Caco-2 (cell line): Measurements from ENCODE around the gene DOCK3. TPM values are rescaled to one million over a fixed set of nuclear protein-coding genes. Genes with fewer than 3 reads are reported as not detected.

Source experiments
- BruUV-seq: library from RNA; stranded (reverse); fragments of 400-500 nt; replicated peaks from 2 replicates; lab custom pipeline; 2021; lab: Mats Ljungman, UMichigan
- CTCF ChIA-PET: fragments of 300-600 bp; sonication (Branson Sonifier 250); formaldehyde crosslinking; loops from one replicate; lab custom pipeline; 2022; ENCODE audit warnings: antibody characterized with exemption; lab: Charles Lee
- POLR2A ChIA-PET: fragments of 300-600 bp; sonication (Branson Sonifier 250); formaldehyde crosslinking; loops from one replicate; lab custom pipeline; 2022; ENCODE audit warnings: antibody characterized with exemption; lab: Charles Lee
- DNase-seq, 2 experiments: peaks; one replicate each; pipeline versions ENCODE4 v3.0.0 to v3.0.0-alpha.2; 2020 to 2022
- H3K27me3 ChIP-seq: replicated peaks from 2 replicates; pipeline ENCODE4 v1.6.0; 2011; ENCODE audit warnings: low read length; ENCODE audit not compliant: control insufficient read depth, insufficient read depth
- H3K36me3 ChIP-seq: 2 replicates; pipeline ENCODE4 v1.5.1; 2011; ENCODE audit warnings: low read length; ENCODE audit not compliant: control insufficient read depth, insufficient read depth
- H3K4me1 ChIP-seq: fragments of 250-450 bp; sonication (Bioruptor Pico); 2 replicates; pipeline ENCODE4 v1.5.1; 2020; ENCODE audit warnings: mild to moderate bottlenecking
- H3K4me3 ChIP-seq: 2 replicates; pipeline ENCODE4 v1.5.1; 2011; ENCODE audit warnings: low read depth, mild to moderate bottlenecking, control low read depth, low read length
- H3K9me3 ChIP-seq: fragments of 250-450 bp; sonication (Bioruptor Pico); 2 replicates; pipeline ENCODE4 v1.5.1; 2020; ENCODE audit warnings: mild to moderate bottlenecking, moderate library complexity
- H3K27ac Mint-ChIP-seq: one replicate; pipeline ENCODE4 v1.8.0; 2022; ENCODE audit warnings: mixed read lengths; ENCODE audit not compliant: unreplicated experiment
- H3K27me3 Mint-ChIP-seq: one replicate; pipeline ENCODE4 v1.8.0; 2022; ENCODE audit warnings: mixed read lengths; ENCODE audit not compliant: insufficient read depth, unreplicated experiment
- H3K36me3 Mint-ChIP-seq: one replicate; pipeline ENCODE4 v1.8.0; 2022; ENCODE audit warnings: mild to moderate bottlenecking, mixed read lengths; ENCODE audit not compliant: insufficient read depth, unreplicated experiment
- H3K4me1 Mint-ChIP-seq: one replicate; pipeline ENCODE4 v1.8.0; 2022; ENCODE audit warnings: low read depth, mixed read lengths; ENCODE audit not compliant: unreplicated experiment
- H3K4me3 Mint-ChIP-seq: one replicate; pipeline ENCODE4 v1.8.0; 2022; ENCODE audit warnings: mild to moderate bottlenecking, moderate library complexity, mixed read lengths; ENCODE audit not compliant: unreplicated experiment
- H3K9me3 Mint-ChIP-seq: one replicate; pipeline ENCODE4 v1.8.0; 2022; ENCODE audit warnings: mixed read lengths; ENCODE audit not compliant: unreplicated experiment
- intact Hi-C: fragments of 100-400 bp; cut with micrococcal nuclease; formaldehyde crosslinking; loops from one replicate; pipeline ENCODE4 v1.10.0; 2022; ENCODE audit not compliant: unreplicated experiment
- total RNA-seq: library from RNA; stranded (reverse); gene quantifications from 2 replicates; pipeline ENCODE4 v1.2.3, GENCODE V29; 2022
- TF ChIP-seq, protein P1 (sequence below), 2 experiments: fragments of 200-600 bp in 1 of 2; IDR thresholded peaks; 1 replicate in 1 of 2; 2 replicates in 1 of 2; pipeline versions ENCODE4 v1.5.1 to v1.8.0; 2011 to 2022; ENCODE audit warnings: antibody characterized with exemption in 1 of 2, control low read depth in 1 of 2, inconsistent platforms in 1 of 2, low read depth in 1 of 2, low read length in 1 of 2, mild to moderate bottlenecking in 1 of 2, moderate library complexity in 1 of 2; ENCODE audit not compliant: insufficient read depth in 1 of 2, severe bottlenecking in 1 of 2, unreplicated experiment in 1 of 2

DOCK3 gene
- total RNA-seq, 1 experiment from 2014 or later: 0.05 TPM

DNA sequence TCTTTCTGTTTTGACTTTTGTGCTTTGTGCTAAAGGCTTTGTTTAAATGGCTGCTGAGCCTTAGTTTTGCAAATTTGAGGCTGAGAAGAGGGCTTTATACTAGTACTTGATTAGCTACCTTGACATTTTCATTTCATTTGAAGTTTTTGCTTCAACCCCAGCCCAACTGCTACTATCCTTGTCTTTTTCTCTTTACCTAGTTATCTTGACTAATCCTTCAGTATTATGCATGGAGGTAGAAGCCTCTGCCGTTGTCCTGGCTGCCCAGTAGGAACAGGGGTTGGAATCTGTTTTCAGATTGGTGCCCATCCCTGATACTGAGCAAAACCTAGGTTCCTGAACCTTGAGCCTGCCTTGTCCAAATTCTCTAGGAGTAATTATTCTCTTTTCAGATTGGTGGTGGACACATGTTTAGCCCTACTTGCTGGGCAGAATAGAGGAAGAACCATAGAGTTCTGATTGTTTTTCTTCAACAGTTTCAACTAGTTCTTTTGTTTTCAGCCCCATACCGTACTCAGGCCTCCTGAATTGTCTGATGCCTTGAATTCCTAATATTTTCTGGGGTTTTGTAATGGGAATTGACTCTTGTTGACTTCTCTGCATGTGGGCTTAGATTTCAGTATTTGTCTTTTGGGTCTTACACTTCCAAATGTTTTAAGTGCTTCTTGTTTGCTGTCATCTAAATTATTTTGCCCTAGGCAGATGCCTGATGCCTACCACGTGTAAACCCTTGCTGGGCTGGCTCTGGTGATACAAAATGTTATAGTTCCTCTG lies 143.2 kb downstream of the DOCK3 start:
- Histone ChIP-seq H3K9me3 (no peaks in the 10 kb centered on the region), H3K4me1 (peaks cover 7% of the 10 kb centered on the region; the same call in 1 of the 2 replicates), H3K27me3 (no peaks in the 10 kb centered on the region), H3K36me3 (no peaks in the 10 kb centered on the region), H3K4me3 (no peak overlapping the region)
- ChIA-PET CTCF (interaction anchor here (0.7 kb wide), 1 partner anchor 857 kb away, joined by 3 read pairs; no protein-coding TSS in a partner anchor), POLR2A (no interaction called here)
- no peak overlapping the region for H3K27ac Mint-ChIP-seq
- intact Hi-C loops: no loop called here
- H3K36me3 Mint-ChIP-seq: no peaks in the 10 kb centered on the region
- H3K4me3 Mint-ChIP-seq: no peak overlapping the region
- no peak for DNase-seq
- no peaks in the 10 kb centered on the region for H3K4me1 Mint-ChIP-seq
- no peaks in the 10 kb centered on the region for H3K9me3 Mint-ChIP-seq
- H3K27me3 Mint-ChIP-seq: no peaks in the 10 kb centered on the region
- no TSS peak for BruUV-seq
- TF ChIP-seq, protein P1, sequence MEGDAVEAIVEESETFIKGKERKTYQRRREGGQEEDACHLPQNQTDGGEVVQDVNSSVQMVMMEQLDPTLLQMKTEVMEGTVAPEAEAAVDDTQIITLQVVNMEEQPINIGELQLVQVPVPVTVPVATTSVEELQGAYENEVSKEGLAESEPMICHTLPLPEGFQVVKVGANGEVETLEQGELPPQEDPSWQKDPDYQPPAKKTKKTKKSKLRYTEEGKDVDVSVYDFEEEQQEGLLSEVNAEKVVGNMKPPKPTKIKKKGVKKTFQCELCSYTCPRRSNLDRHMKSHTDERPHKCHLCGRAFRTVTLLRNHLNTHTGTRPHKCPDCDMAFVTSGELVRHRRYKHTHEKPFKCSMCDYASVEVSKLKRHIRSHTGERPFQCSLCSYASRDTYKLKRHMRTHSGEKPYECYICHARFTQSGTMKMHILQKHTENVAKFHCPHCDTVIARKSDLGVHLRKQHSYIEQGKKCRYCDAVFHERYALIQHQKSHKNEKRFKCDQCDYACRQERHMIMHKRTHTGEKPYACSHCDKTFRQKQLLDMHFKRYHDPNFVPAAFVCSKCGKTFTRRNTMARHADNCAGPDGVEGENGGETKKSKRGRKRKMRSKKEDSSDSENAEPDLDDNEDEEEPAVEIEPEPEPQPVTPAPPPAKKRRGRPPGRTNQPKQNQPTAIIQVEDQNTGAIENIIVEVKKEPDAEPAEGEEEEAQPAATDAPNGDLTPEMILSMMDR (IDR thresholded peaks at IDR 0.05; ENCODE audit: insufficient read depth in 1 of 2, low read depth in 1 of 2, low read length in 1 of 2, severe bottlenecking in 1 of 2, unreplicated experiment in 1 of 2): no peak

DNA sequence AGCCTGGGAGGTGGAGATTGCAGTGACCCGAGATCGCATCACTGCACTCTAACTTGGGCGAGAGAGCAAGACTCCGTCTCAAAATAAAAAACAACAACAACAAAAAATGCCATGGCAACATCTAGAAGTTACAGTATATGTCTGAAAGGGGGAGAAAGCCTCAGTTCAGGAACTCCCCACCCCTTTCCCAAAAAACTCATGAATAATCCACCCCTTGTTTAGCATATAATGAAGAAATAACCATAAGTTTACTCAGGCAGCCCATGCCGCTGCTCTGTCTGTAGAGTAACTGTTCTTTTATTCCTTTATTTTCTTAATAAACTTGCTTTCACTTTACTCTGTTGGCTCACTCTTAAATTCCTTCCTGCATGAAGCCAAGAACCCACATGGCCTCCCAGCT lies 145.2 kb downstream of the DOCK3 start:
- H3K36me3 Mint-ChIP-seq: no peaks in the 10 kb centered on the region
- ChIA-PET CTCF (no interaction called here), POLR2A (no interaction called here)
- H3K4me3 Mint-ChIP-seq: no peak overlapping the region
- Histone ChIP-seq H3K27me3 (no peaks in the 10 kb centered on the region), H3K4me3 (no peak overlapping the region), H3K4me1 (peaks cover 7% of the 10 kb centered on the region; the same call in 1 of the 2 replicates), H3K36me3 (no peaks in the 10 kb centered on the region), H3K9me3 (no peaks in the 10 kb centered on the region)
- TF ChIP-seq, protein P1 (IDR thresholded peaks at IDR 0.05; ENCODE audit: insufficient read depth in 1 of 2, low read depth in 1 of 2, low read length in 1 of 2, severe bottlenecking in 1 of 2, unreplicated experiment in 1 of 2): no peak
- no peak overlapping the region for H3K27ac Mint-ChIP-seq
- no peak for DNase-seq
- intact Hi-C loops: no loop called here
- no peaks in the 10 kb centered on the region for H3K4me1 Mint-ChIP-seq
- H3K27me3 Mint-ChIP-seq: no peaks in the 10 kb centered on the region
- no TSS peak for BruUV-seq
- no peaks in the 10 kb centered on the region for H3K9me3 Mint-ChIP-seq

DNA sequence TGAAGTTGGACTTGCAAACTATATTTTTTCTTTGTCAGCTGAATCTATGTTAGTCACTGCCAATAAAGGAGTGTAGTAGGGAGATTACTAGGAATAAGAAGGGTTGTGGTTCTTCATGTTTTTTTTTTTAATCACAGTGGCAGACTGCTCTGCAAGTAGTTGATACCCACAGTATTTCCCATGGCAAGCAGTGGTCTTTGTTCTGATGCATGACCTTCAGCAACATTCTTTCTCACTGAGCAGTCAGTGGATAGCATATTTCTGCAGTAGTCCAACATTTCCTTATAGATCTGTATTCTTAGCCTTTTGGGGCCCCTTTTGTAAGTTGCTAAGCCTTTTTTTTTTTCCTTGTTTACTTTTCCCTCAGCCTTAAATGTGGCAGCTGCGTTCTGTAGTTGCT lies 151.1 kb downstream of the DOCK3 start:
- Histone ChIP-seq H3K4me3 (no peak overlapping the region), H3K27me3 (no peaks in the 10 kb centered on the region), H3K9me3 (no peaks in the 10 kb centered on the region), H3K36me3 (no peaks in the 10 kb centered on the region), H3K4me1 (no peaks in the 10 kb centered on the region)
- H3K36me3 Mint-ChIP-seq: no peaks in the 10 kb centered on the region
- no peaks in the 10 kb centered on the region for H3K9me3 Mint-ChIP-seq
- no peak overlapping the region for H3K27ac Mint-ChIP-seq
- H3K4me3 Mint-ChIP-seq: no peak overlapping the region
- BruUV-seq: no TSS peak
- intact Hi-C loops: no loop called here
- CTCF ChIA-PET: no interaction called here
- H3K4me1 Mint-ChIP-seq: no peaks in the 10 kb centered on the region
- TF ChIP-seq, protein P1 (IDR thresholded peaks at IDR 0.05; ENCODE audit: insufficient read depth in 1 of 2, low read depth in 1 of 2, low read length in 1 of 2, severe bottlenecking in 1 of 2, unreplicated experiment in 1 of 2): no peak
- DNase-seq: no peak
- POLR2A ChIA-PET: no interaction called here
- peaks cover 3% of the 10 kb centered on the region for H3K27me3 Mint-ChIP-seq
